ENCODE measurements around the gene TMPRSS2. TPM values are rescaled to one million over a fixed set of nuclear protein-coding genes. Genes with fewer than 3 reads are reported as not detected.

TMPRSS2 gene
- total RNA-seq, 4 donors from 2014 or later, result 14.2 to 47.3 (median 15.6) TPM

GRCh38 chr21:41491412-41491811, 16.5 kb downstream of the TMPRSS2 start:
- Histone ChIP-seq H3K27ac (no peak overlapping the region), H3K9me3 (no peaks in the 10 kb centered on the region), H3K4me3 (replicated peaks in 1 of 3) (no peak overlapping the region), H3K27me3 (no peaks in the 10 kb centered on the region), H3K36me3 (peaks cover 0 to 17% of the 10 kb centered on the region in 2 donors), H3K4me1 (peaks cover 8 to 13% of the 10 kb centered on the region in 2 donors)
- DNase-seq, result no peak
- WGBS, 2 donors, result 85 to 89% methylated on average over 6 of the region's 6 CpGs
- TF ChIP-seq CTCF (IDR thresholded peaks at IDR 0.05) (no peak), POLR2A (IDR thresholded peaks at IDR 0.05) (no peak)
- intact Hi-C loops (cut with DNase I), result no loop called here

- no peak for DNase-seq
- Histone ChIP-seq H3K4me1 (peaks cover 18 to 24% of the 10 kb centered on the region in 2 donors), H3K27me3 (no peaks in the 10 kb centered on the region), H3K36me3 (peaks cover 0 to 17% of the 10 kb centered on the region in 2 donors), H3K4me3 (replicated peaks in 1 of 3) (no peak overlapping the region), H3K9me3 (no peaks in the 10 kb centered on the region), H3K27ac (no peak overlapping the region)
- intact Hi-C loops (cut with DNase I), result no loop called here
- WGBS, 2 donors, result 71 to 75% methylated on average over 4 of the region's 4 CpGs
- no peak for TF ChIP-seq POLR2A (IDR thresholded peaks at IDR 0.05)
- TF ChIP-seq CTCF (IDR thresholded peaks at IDR 0.05), result no peak
These were observed 17.6 kb downstream of the TMPRSS2 start for GRCh38 chr21:41490330-41490729.

GRCh38 chr21:41489329-41489728, 18.6 kb downstream of the TMPRSS2 start:
- Histone ChIP-seq H3K9me3 (no peaks in the 10 kb centered on the region), H3K27me3 (no peaks in the 10 kb centered on the region), H3K27ac (no peak overlapping the region), H3K4me1 (peaks cover 21 to 32% of the 10 kb centered on the region in 2 donors), H3K36me3 (peaks cover 0 to 17% of the 10 kb centered on the region in 2 donors), H3K4me3 (replicated peaks in 1 of 3) (no peak overlapping the region)
- 64 to 71% methylated on average over 5 to 7 of the region's 7 CpGs for WGBS, 2 donors
- intact Hi-C loops (cut with DNase I), result loop anchor here (10.0 kb wide), 1 partner anchor 105 kb away; no protein-coding TSS in a partner anchor
- no peak for DNase-seq
- no peak for TF ChIP-seq CTCF (IDR thresholded peaks at IDR 0.05)
- no peak for TF ChIP-seq POLR2A (IDR thresholded peaks at IDR 0.05)

GRCh38 chr21:41488080-41488479, 19.9 kb downstream of the TMPRSS2 start:
- Histone ChIP-seq H3K36me3 (peaks cover 0 to 11% of the 10 kb centered on the region in 2 donors), H3K27me3 (no peaks in the 10 kb centered on the region), H3K9me3 (no peaks in the 10 kb centered on the region), H3K27ac (peak overlapping the region in 1 of 3 donors; percentile 78), H3K4me1 (peaks cover 21 to 32% of the 10 kb centered on the region in 2 donors), H3K4me3 (replicated peaks in 1 of 3) (no peak overlapping the region)
- TF ChIP-seq CTCF (IDR thresholded peaks at IDR 0.05) (no peak), POLR2A (IDR thresholded peaks at IDR 0.05) (no peak)
- WGBS, 2 donors, result 95 to 97% methylated on average over 10 to 14 of the region's 14 CpGs
- intact Hi-C loops (cut with DNase I), result loop anchor here (10.0 kb wide), 1 partner anchor 107 kb away; no protein-coding TSS in a partner anchor
- no peak for DNase-seq

GRCh38 chr21:41487082-41487481, 20.9 kb downstream of the TMPRSS2 start:
- H3K27ac ChIP-seq, result peak overlapping the region; percentile 77 to 81 (median 78)
- no peaks in the 10 kb centered on the region for H3K9me3 ChIP-seq
- WGBS, 2 donors, result 86% methylated on average over 6 of the region's 6 CpGs
- H3K4me3 ChIP-seq (replicated peaks in 1 of 3), result no peak overlapping the region
- intact Hi-C loops (cut with DNase I), result loop anchor here (10.0 kb wide), 1 partner anchor 108 kb away; no protein-coding TSS in a partner anchor
- DNase-seq, result no peak
- peaks cover 0 to 11% of the 10 kb centered on the region in 2 donors for H3K36me3 ChIP-seq
- no peaks in the 10 kb centered on the region for H3K27me3 ChIP-seq
- peaks cover 23 to 40% of the 10 kb centered on the region in 2 donors for H3K4me1 ChIP-seq
- no peak for TF ChIP-seq CTCF (IDR thresholded peaks at IDR 0.05)
- TF ChIP-seq POLR2A (IDR thresholded peaks at IDR 0.05), result no peak

Data from thyroid gland (tissue), 4 donors.